Measurements from ENCODE around the gene DIAPH2.

DIAPH2 gene

GRCh38 chrX:97322401-97322800, 637.8 kb downstream of the DIAPH2 start:
- H3K9ac ChIP-seq (ENCODE audit: low read depth, low read length): no peak overlapping the region
- peaks cover 8% of the 10 kb centered on the region; the same call in 1 of the 2 replicates for H3K4me1 ChIP-seq (ENCODE audit: control insufficient read depth, insufficient read depth, low read length)
- H3K27ac ChIP-seq (ENCODE audit: low read depth, low read length): no peak overlapping the region
- H3K36me3 ChIP-seq (ENCODE audit: control insufficient read depth, insufficient read depth, low read length): peaks cover 30% of the 10 kb centered on the region
- H3K27me3 ChIP-seq (ENCODE audit: control insufficient read depth, insufficient read depth, low read length): no peaks in the 10 kb centered on the region
- no peaks in the 10 kb centered on the region for H3K9me3 ChIP-seq (ENCODE audit: control insufficient read depth, insufficient read depth, low read length)
- H3K4me3 ChIP-seq (ENCODE audit: low read depth, low read length): no peak overlapping the region

DNA sequence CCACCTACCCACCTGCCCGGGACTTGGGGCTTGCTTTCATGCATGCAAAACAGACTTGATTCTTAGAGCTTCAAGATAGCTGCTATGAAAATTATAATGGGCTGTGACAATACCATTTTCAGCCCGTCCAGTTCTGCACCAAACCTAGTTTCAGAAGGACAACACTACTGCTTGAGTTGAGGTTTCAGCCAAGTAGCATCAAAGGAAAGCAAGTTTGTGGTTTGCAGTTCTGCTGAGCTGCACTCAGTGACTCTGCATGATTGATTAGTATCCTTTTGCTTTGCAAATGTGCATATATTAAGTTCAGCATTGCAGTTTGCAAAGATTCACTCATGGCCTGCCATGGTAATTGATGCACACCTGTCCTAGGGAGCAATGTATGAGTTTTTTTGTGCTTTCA, 641.8 kb downstream of the DIAPH2 start:
- no peak overlapping the region for H3K4me3 ChIP-seq (ENCODE audit: low read depth, low read length)
- H3K27me3 ChIP-seq (ENCODE audit: control insufficient read depth, insufficient read depth, low read length): no peaks in the 10 kb centered on the region
- peaks cover 6% of the 10 kb centered on the region; the same call in 1 of the 2 replicates for H3K4me1 ChIP-seq (ENCODE audit: control insufficient read depth, insufficient read depth, low read length)

DNA sequence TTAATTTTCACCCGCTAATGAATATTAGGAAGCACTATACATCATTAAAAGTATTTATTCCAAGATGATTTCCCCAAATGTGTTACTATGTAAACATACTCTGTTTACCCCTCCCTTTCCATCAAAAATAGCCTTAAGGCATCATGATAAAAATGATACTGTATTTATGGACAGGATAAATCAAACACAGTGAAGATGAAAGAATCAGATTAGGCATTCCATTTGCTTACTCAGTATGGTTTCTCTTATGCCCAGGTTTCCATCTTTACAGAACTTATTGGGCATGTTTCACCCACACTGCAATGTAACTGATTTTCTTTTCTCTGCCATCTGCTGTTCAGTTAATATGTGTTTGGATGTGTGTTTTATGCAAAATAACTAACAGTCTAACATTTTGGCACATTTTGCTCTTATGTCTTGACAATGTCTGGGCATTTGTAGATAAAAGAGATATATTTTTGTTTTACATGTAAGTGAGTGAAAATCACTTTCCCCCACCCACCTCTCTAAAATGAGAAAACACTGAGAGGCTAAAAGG, 644.3 kb downstream of the DIAPH2 start:
- H3K9ac ChIP-seq (ENCODE audit: low read depth, low read length): no peak overlapping the region
- H3K27ac ChIP-seq (ENCODE audit: low read depth, low read length): no peak overlapping the region

More for the DNA sequence above, 641.8 kb downstream of the DIAPH2 start:
- Histone ChIP-seq H3K9ac (ENCODE audit: low read depth, low read length) (no peak overlapping the region), H3K36me3 (ENCODE audit: control insufficient read depth, insufficient read depth, low read length) (peaks cover 21% of the 10 kb centered on the region), H3K27ac (ENCODE audit: low read depth, low read length) (no peak overlapping the region), H3K9me3 (ENCODE audit: control insufficient read depth, insufficient read depth, low read length) (no peaks in the 10 kb centered on the region)

GRCh38 chrX:97330151-97330550, 645.5 kb downstream of the DIAPH2 start:
- H3K9ac ChIP-seq (ENCODE audit: low read depth, low read length): no peak overlapping the region
- no peak overlapping the region for H3K4me3 ChIP-seq (ENCODE audit: low read depth, low read length)
- H3K27me3 ChIP-seq (ENCODE audit: control insufficient read depth, insufficient read depth, low read length): no peaks in the 10 kb centered on the region
- no peaks in the 10 kb centered on the region for H3K9me3 ChIP-seq (ENCODE audit: control insufficient read depth, insufficient read depth, low read length)
- peaks cover 6% of the 10 kb centered on the region; the same call in 1 of the 2 replicates for H3K4me1 ChIP-seq (ENCODE audit: control insufficient read depth, insufficient read depth, low read length)
- H3K36me3 ChIP-seq (ENCODE audit: control insufficient read depth, insufficient read depth, low read length): peaks cover 18% of the 10 kb centered on the region
- H3K27ac ChIP-seq (ENCODE audit: low read depth, low read length): no peak overlapping the region

More for the DNA sequence above, 644.3 kb downstream of the DIAPH2 start:
- no peak overlapping the region for H3K4me3 ChIP-seq (ENCODE audit: low read depth, low read length)
- H3K4me1 ChIP-seq (ENCODE audit: control insufficient read depth, insufficient read depth, low read length): peaks cover 6% of the 10 kb centered on the region; the same call in 1 of the 2 replicates
- peaks cover 20% of the 10 kb centered on the region for H3K36me3 ChIP-seq (ENCODE audit: control insufficient read depth, insufficient read depth, low read length)
- H3K9me3 ChIP-seq (ENCODE audit: control insufficient read depth, insufficient read depth, low read length): no peaks in the 10 kb centered on the region
- no peaks in the 10 kb centered on the region for H3K27me3 ChIP-seq (ENCODE audit: control insufficient read depth, insufficient read depth, low read length)

GRCh38 chrX:97332963-97333362, 648.3 kb downstream of the DIAPH2 start:
- no peak overlapping the region for H3K27ac ChIP-seq (ENCODE audit: low read depth, low read length)
- peaks cover 20% of the 10 kb centered on the region for H3K36me3 ChIP-seq (ENCODE audit: control insufficient read depth, insufficient read depth, low read length)
- no peak overlapping the region for H3K4me3 ChIP-seq (ENCODE audit: low read depth, low read length)
- H3K9ac ChIP-seq (ENCODE audit: low read depth, low read length): no peak overlapping the region
- no peaks in the 10 kb centered on the region for H3K27me3 ChIP-seq (ENCODE audit: control insufficient read depth, insufficient read depth, low read length)
- no peaks in the 10 kb centered on the region for H3K4me1 ChIP-seq (ENCODE audit: control insufficient read depth, insufficient read depth, low read length)
- H3K9me3 ChIP-seq (ENCODE audit: control insufficient read depth, insufficient read depth, low read length): no peaks in the 10 kb centered on the region

GRCh38 chrX:97334850-97335249, 650.2 kb downstream of the DIAPH2 start:
- Histone ChIP-seq H3K4me3 (ENCODE audit: low read depth, low read length) (no peak overlapping the region), H3K9ac (ENCODE audit: low read depth, low read length) (no peak overlapping the region), H3K27ac (ENCODE audit: low read depth, low read length) (no peak overlapping the region), H3K9me3 (ENCODE audit: control insufficient read depth, insufficient read depth, low read length) (no peaks in the 10 kb centered on the region), H3K4me1 (ENCODE audit: control insufficient read depth, insufficient read depth, low read length) (0 out of 2 replicates have a peak, but pooled peaks cover 3% of the 10 kb centered on the region), H3K27me3 (ENCODE audit: control insufficient read depth, insufficient read depth, low read length) (no peaks in the 10 kb centered on the region), H3K36me3 (ENCODE audit: control insufficient read depth, insufficient read depth, low read length) (peaks cover 18% of the 10 kb centered on the region)

GRCh38 chrX:97344724-97345123, 660.1 kb downstream of the DIAPH2 start:
- H3K4me3 ChIP-seq (ENCODE audit: low read depth, low read length): peak overlapping the region; percentile 41
- peaks cover 24% of the 10 kb centered on the region for H3K36me3 ChIP-seq (ENCODE audit: control insufficient read depth, insufficient read depth, low read length)
- H3K27ac ChIP-seq (ENCODE audit: low read depth, low read length): peak overlapping the region; percentile 83
- no peaks in the 10 kb centered on the region for H3K9me3 ChIP-seq (ENCODE audit: control insufficient read depth, insufficient read depth, low read length)
- H3K9ac ChIP-seq (ENCODE audit: low read depth, low read length): peak overlapping the region; percentile 13; the same call in 1 of the 2 replicates
- peaks cover 52% of the 10 kb centered on the region for H3K4me1 ChIP-seq (ENCODE audit: control insufficient read depth, insufficient read depth, low read length)
- no peaks in the 10 kb centered on the region for H3K27me3 ChIP-seq (ENCODE audit: control insufficient read depth, insufficient read depth, low read length)

GRCh38 chrX:97358941-97359340, 674.3 kb downstream of the DIAPH2 start:
- no peaks in the 10 kb centered on the region for H3K4me1 ChIP-seq (ENCODE audit: control insufficient read depth, insufficient read depth, low read length)
- H3K9me3 ChIP-seq (ENCODE audit: control insufficient read depth, insufficient read depth, low read length): no peaks in the 10 kb centered on the region
- no peak overlapping the region for H3K27ac ChIP-seq (ENCODE audit: low read depth, low read length)
- H3K4me3 ChIP-seq (ENCODE audit: low read depth, low read length): no peak overlapping the region
- no peak overlapping the region for H3K9ac ChIP-seq (ENCODE audit: low read depth, low read length)
- H3K36me3 ChIP-seq (ENCODE audit: control insufficient read depth, insufficient read depth, low read length): peaks cover 39% of the 10 kb centered on the region
- no peaks in the 10 kb centered on the region for H3K27me3 ChIP-seq (ENCODE audit: control insufficient read depth, insufficient read depth, low read length)

DNA sequence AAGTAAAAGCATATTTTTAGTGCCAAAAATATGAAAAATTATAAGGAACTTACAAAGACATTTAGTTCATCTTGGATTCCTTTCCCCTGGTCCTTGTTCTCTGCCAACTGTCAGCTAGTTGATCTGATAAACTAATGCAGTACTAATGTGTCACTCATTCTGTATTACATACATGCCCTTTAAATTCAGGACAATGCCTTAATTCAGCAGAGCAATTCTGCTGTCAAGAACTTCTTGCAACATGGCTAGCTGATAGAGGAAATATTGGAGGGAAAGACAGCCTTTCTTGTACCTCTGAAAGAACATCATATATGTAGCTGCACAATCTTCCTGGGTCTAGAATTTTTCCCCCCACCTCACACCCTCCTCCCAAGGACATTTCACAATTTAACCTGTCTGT, 679.2 kb downstream of the DIAPH2 start:
- H3K36me3 ChIP-seq (ENCODE audit: control insufficient read depth, insufficient read depth, low read length): peaks cover 41% of the 10 kb centered on the region
- no peaks in the 10 kb centered on the region for H3K4me1 ChIP-seq (ENCODE audit: control insufficient read depth, insufficient read depth, low read length)
- H3K27me3 ChIP-seq (ENCODE audit: control insufficient read depth, insufficient read depth, low read length): no peaks in the 10 kb centered on the region
- no peak overlapping the region for H3K9ac ChIP-seq (ENCODE audit: low read depth, low read length)
- H3K9me3 ChIP-seq (ENCODE audit: control insufficient read depth, insufficient read depth, low read length): no peaks in the 10 kb centered on the region
- no peak overlapping the region for H3K4me3 ChIP-seq (ENCODE audit: low read depth, low read length)
- H3K27ac ChIP-seq (ENCODE audit: low read depth, low read length): no peak overlapping the region

DNA sequence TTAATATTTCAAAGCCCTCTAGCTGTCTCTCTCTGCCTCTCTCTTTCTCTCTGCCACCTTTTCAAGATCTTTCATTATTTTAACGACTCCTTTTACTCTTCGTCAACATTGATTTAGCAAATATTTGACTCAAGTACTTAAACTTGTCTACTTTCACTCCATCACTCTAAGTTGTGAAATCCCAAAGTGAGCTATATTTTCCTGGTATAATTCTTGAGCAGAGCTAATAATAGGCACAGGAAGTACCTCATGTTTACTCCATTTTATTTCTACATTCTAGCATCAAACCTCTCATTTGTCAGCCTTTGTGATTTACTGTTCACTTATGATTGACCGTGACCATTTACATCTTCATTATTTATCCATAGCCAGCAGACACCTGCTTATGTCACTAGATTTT, 681.6 kb downstream of the DIAPH2 start:
- no peak overlapping the region for H3K9ac ChIP-seq (ENCODE audit: low read depth, low read length)
- H3K36me3 ChIP-seq (ENCODE audit: control insufficient read depth, insufficient read depth, low read length): peaks cover 48% of the 10 kb centered on the region
- H3K27me3 ChIP-seq (ENCODE audit: control insufficient read depth, insufficient read depth, low read length): no peaks in the 10 kb centered on the region
- H3K9me3 ChIP-seq (ENCODE audit: control insufficient read depth, insufficient read depth, low read length): no peaks in the 10 kb centered on the region
- no peak overlapping the region for H3K4me3 ChIP-seq (ENCODE audit: low read depth, low read length)
- no peaks in the 10 kb centered on the region; the same call in 1 of the 2 replicates for H3K4me1 ChIP-seq (ENCODE audit: control insufficient read depth, insufficient read depth, low read length)
- H3K27ac ChIP-seq (ENCODE audit: low read depth, low read length): no peak overlapping the region

DNA sequence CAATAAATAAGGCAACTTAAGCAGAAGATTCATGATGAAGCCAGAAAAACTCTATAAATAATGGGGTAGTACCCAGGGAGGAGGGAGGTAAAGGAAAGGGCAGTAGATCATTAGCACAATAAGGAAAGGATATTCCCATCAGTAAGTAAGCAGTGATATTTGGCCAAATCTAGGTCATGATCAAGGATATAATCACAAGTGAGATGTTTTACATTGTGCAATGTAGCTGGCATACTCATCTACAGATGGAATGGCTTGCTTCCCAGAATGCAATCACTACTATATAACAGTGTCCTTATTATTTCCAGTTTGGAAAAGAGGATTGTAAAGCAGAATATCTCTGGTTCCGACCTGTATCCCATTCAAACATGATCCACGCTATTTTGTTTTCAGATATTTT, 682.5 kb downstream of the DIAPH2 start:
- Histone ChIP-seq H3K27me3 (ENCODE audit: control insufficient read depth, insufficient read depth, low read length) (no peaks in the 10 kb centered on the region), H3K9ac (ENCODE audit: low read depth, low read length) (no peak overlapping the region), H3K9me3 (ENCODE audit: control insufficient read depth, insufficient read depth, low read length) (no peaks in the 10 kb centered on the region), H3K4me1 (ENCODE audit: control insufficient read depth, insufficient read depth, low read length) (peaks cover 4% of the 10 kb centered on the region; the same call in 1 of the 2 replicates), H3K27ac (ENCODE audit: low read depth, low read length) (no peak overlapping the region), H3K4me3 (ENCODE audit: low read depth, low read length) (no peak overlapping the region), H3K36me3 (ENCODE audit: control insufficient read depth, insufficient read depth, low read length) (peaks cover 51% of the 10 kb centered on the region)

All from HUES48 (cell line).